Body of pancreas (tissue), 4 donors: ENCODE results near the gene LIMK1. TPM values are rescaled to one million over a fixed set of nuclear protein-coding genes. Genes with fewer than 3 reads are reported as not detected.

Experiments
- ATAC-seq: fragments of 150-250 bp; one replicate; pipeline ENCODE4 v1.9.1; 2016
- DNase-seq, 4 donors: peaks; one replicate each; pipeline ENCODE4 v3.0.0-alpha.2; 2019
- H3K27ac ChIP-seq, 4 donors: fragments of 200-600 bp; sonication (generic); 1 replicate in 3 of 4; 2 replicates in 1 of 4; pipeline versions ENCODE4 v1.5.1 to v1.6.1; 2016 to 2019; ENCODE audit warnings: mild to moderate bottlenecking in 1 of 4, mixed read lengths in 1 of 4, moderate library complexity in 1 of 4
- H3K27me3 ChIP-seq, 2 donors: fragments of 200-600 bp; sonication (generic); one replicate each; pipeline ENCODE4 v1.6.0; 2016; ENCODE audit warnings: mild to moderate bottlenecking in 1 of 2
- H3K36me3 ChIP-seq, 2 donors: fragments of 200-600 bp; sonication (generic); replicated peaks in 1 of 2; 2 replicates each; pipeline ENCODE4 v1.5.1; 2016; ENCODE audit warnings: low read depth in 2 of 2; ENCODE audit not compliant: insufficient read depth in 1 of 2
- H3K4me1 ChIP-seq: fragments of 200-600 bp; sonication (generic); one replicate; pipeline ENCODE4 v1.6.0; 2016
- H3K4me3 ChIP-seq, 2 donors: fragments of 200-600 bp; sonication (generic); 1 replicate in 1 of 2; 2 replicates in 1 of 2; pipeline ENCODE4 v1.5.1; 2016 to 2019
- H3K9me3 ChIP-seq, 3 donors: fragments of 200-600 bp; sonication (generic); 1 replicate in 2 of 3; 2 replicates in 1 of 3; pipeline ENCODE4 v1.5.1; 2016
- CTCF ChIP-seq, 7 experiments: fragments of 450-650 bp in 4 of 7; fragments of 200-600 bp in 3 of 7; sonication (generic) in 3 of 7; IDR thresholded peaks; one replicate each; pipeline ENCODE4 v1.5.1; 2016 to 2019; ENCODE audit warnings: antibody characterized with exemption in 7 of 7
- POLR2A ChIP-seq, 3 donors: fragments of 450-650 bp; IDR thresholded peaks; one replicate each; pipeline ENCODE4 v1.6.1; 2016; ENCODE audit warnings: antibody characterized with exemption in 3 of 3, mild to moderate bottlenecking in 2 of 3
- WGBS, 2 donors: methylation state at CpG; one replicate each; pipeline ENCODE4 v1.1.5; 2017; 5-methylcytosine and 5-hydroxymethylcytosine counted together
- intact Hi-C: fragments of 100-400 bp; cut with DNase I; formaldehyde crosslinking; loops from one replicate; pipeline ENCODE4 v1.15.1; 2023
- total RNA-seq, 2 donors: library from RNA; depleted of rRNA; stranded (reverse); fragments of >200 nt; gene quantifications; one replicate each; pipeline ENCODE4 v1.1.0, GENCODE V29; 2016

Gene LIMK1
- total RNA-seq = 10 to 100 TPM; 10.1 to 27.4 TPM

DNA sequence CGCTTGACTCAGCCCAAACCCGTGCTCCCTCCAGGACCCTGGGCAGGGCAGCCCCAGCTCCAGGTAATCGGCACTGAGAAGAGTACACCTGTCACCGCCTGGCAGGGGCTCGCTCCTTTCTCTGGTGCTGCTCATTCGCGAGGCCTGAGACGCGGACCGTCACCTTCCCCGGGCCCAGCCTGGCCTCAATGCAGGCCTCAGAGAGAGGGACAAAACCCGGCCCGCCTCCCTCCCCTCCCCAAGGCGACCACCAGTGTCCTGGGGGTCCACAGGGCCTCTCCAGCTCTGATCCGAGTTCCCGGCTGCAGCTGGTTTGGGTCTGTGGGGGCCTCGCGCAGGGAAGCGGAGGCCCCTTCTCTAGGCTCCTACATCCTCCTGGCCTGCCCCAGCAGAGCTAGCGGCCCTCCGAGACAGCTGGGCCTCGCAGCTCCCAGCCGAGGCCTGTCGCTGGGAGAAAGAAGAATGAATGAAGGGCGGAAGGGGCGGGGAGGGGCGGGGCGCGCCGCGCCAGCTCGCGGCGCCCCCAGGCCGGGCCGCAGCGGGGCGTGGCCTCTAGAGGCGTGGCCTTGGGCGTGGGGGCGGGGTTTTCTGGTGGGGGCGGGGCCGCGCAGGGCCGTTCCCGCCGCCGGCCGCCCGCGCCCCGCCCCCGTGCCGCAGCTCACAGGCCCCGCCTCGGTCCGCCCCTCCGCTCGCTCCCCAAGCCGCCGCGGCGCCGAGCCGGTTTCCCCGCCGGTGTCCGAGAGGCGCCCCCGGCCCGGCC, at the start of gene LIMK1:
Gene LIMK1, plus strand, starts transcription at position 688 of the 760 bp plus-strand sequence. CDS start 187 bp downstream, outside the sequence.
- peak in 1 of 3 donors; percentile 15 for TF ChIP-seq POLR2A (IDR thresholded peaks at IDR 0.05)
- TF ChIP-seq CTCF (IDR thresholded peaks at IDR 0.05) = no peak
- no peaks in the 10 kb centered on the region for H3K27me3 ChIP-seq

GRCh38 chr7:74037609-74038008, 46.0 kb upstream of the LIMK1 start:
- DNase-seq = peak in 1 of 4 donors; percentile 55
- 54 to 59% methylated on average over 4 to 8 of the region's 8 CpGs for WGBS, 2 donors
- Histone ChIP-seq H3K4me3 (no peak overlapping the region), H3K4me1 (peaks cover 61% of the 10 kb centered on the region), H3K9me3 (no peaks in the 10 kb centered on the region), H3K27ac (peak overlapping the region in 2 of 4 donors; percentile 15 to 49), H3K36me3 (no peaks in the 10 kb centered on the region), H3K27me3 (no peaks in the 10 kb centered on the region)
- no peak for TF ChIP-seq CTCF (IDR thresholded peaks at IDR 0.05)
- TF ChIP-seq POLR2A (IDR thresholded peaks at IDR 0.05) = no peak
- no peak for ATAC-seq
- intact Hi-C loops = no loop called here

More for the DNA sequence above, at the start of gene LIMK1:
- Histone ChIP-seq H3K27ac (peak within 1 kb of the TSS in 3 of 4 donors; percentile 25 to 43 (median 42)), H3K4me1 (peaks cover 23% of the 10 kb centered on the region), H3K4me3 (peak within 1 kb of the TSS; percentile 54 to 66), H3K9me3 (no peaks in the 10 kb centered on the region), H3K36me3 (no peaks in the 10 kb centered on the region)
- intact Hi-C loops = no loop called here
- ATAC-seq (peak; percentile 92), DNase-seq (peak; percentile 74 to 84 (median 84))
- 10% methylated on average over 38 of the region's 71 CpGs; no CpG with 5 or more reads in 1 of the 2 donors for WGBS, 2 donors

DNA sequence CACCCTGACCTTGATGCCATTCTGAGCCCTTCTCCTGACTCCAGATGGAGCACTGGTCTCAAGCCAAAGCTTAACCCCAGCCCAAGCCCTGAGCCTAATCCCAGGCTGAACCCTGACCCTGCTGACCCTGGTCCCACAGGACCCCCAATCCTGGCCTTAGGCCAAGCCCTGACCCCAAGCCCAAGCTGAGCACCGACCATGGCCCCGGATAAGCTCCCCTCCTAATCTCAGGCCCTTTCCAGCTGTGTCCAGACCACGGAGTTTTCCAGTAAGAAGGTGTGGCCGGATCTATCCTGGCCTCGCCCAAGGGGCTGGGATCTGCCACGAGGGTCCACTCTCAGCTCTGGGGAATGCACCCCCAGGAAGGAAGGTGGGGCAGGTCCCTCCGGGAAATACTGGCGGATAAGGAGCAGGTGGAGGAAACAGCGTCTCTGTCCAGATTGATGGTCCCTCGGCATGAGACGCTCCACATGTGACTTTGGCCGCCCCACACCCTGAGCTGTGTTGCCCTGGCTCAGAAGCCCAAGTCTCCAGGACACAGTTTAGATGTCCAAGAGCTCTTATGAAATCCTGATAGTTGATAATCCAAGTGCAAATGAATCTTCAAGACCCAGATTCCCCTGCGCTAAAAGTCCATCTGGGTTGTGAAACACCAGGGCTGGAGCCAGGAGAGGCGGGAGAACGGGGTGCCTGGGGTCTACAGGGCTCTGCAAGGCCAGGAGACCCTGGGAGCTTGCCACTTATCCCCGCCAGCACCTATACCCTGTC, 45.2 kb upstream of the LIMK1 start:
- H3K27me3 ChIP-seq = no peaks in the 10 kb centered on the region
- intact Hi-C loops = no loop called here
- peak overlapping the region in 3 of 4 donors; percentile 15 to 49 (median 37) for H3K27ac ChIP-seq
- no peak overlapping the region for H3K4me3 ChIP-seq
- H3K4me1 ChIP-seq = peaks cover 61% of the 10 kb centered on the region
- H3K9me3 ChIP-seq = no peaks in the 10 kb centered on the region
- TF ChIP-seq CTCF (IDR thresholded peaks at IDR 0.05) (no peak), POLR2A (IDR thresholded peaks at IDR 0.05) (no peak)
- 67 to 87% methylated on average over 8 to 16 of the region's 16 CpGs for WGBS, 2 donors
- ATAC-seq (no peak), DNase-seq (no peak)
- no peaks in the 10 kb centered on the region for H3K36me3 ChIP-seq

- no peak overlapping the region for H3K27ac ChIP-seq
- H3K4me1 ChIP-seq = peaks cover 61% of the 10 kb centered on the region
- H3K27me3 ChIP-seq = no peaks in the 10 kb centered on the region
- H3K9me3 ChIP-seq = no peaks in the 10 kb centered on the region
- H3K4me3 ChIP-seq = no peak overlapping the region
- H3K36me3 ChIP-seq = no peaks in the 10 kb centered on the region
- intact Hi-C loops = no loop called here
- 61 to 100% methylated on average over 1 to 11 of the region's 11 CpGs for WGBS, 2 donors
- TF ChIP-seq CTCF (IDR thresholded peaks at IDR 0.05) (no peak), POLR2A (IDR thresholded peaks at IDR 0.05) (no peak)
- DNase-seq (peak in 1 of 4 donors; percentile 35), ATAC-seq (no peak)
Observed at GRCh38 chr7:74039337-74039736, 44.3 kb upstream of the LIMK1 start.
